Measurements from ENCODE around the gene SEC14L2.

DNA sequence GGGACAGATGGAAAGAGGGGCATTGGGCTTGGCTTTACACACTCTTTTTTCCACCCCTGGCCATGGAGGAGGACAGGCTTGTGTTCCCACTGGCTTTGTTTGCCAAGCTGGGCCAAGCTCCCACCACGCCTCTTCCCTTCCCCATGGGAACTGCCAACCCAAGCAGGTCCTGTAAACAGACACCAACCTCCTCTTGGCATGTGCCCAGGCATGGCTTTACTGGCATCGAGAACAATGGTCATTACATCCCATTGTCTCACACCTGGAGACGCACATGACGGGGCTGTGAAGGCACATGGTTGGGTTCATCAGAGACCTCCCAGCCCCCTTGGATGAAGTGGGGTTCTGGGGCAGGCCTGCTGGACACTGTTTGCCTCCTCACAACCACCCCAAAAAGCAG is 63.3 kb downstream of the SEC14L2 start:
- TF ChIP-seq, protein P1, sequence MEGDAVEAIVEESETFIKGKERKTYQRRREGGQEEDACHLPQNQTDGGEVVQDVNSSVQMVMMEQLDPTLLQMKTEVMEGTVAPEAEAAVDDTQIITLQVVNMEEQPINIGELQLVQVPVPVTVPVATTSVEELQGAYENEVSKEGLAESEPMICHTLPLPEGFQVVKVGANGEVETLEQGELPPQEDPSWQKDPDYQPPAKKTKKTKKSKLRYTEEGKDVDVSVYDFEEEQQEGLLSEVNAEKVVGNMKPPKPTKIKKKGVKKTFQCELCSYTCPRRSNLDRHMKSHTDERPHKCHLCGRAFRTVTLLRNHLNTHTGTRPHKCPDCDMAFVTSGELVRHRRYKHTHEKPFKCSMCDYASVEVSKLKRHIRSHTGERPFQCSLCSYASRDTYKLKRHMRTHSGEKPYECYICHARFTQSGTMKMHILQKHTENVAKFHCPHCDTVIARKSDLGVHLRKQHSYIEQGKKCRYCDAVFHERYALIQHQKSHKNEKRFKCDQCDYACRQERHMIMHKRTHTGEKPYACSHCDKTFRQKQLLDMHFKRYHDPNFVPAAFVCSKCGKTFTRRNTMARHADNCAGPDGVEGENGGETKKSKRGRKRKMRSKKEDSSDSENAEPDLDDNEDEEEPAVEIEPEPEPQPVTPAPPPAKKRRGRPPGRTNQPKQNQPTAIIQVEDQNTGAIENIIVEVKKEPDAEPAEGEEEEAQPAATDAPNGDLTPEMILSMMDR (IDR thresholded peaks at IDR 0.05; ENCODE audit: control extremely low read depth in 1 of 3, insufficient read depth in 1 of 3, low read depth in 1 of 3, low read length in 3 of 3), result no peak
- TF ChIP-seq POLR2AphosphoS5 (IDR thresholded peaks at IDR 0.05; ENCODE audit: low read depth, low read length), result no peak
- TF ChIP-seq SIRT6 (IDR thresholded peaks at IDR 0.05; ENCODE audit: low read length), result no peak
- TF ChIP-seq TEAD4 (IDR thresholded peaks at IDR 0.05; ENCODE audit: low read depth, low read length), result no peak
- TF ChIP-seq ASH2L (IDR thresholded peaks at IDR 0.05; ENCODE audit: low read length), result no peak
- TF ChIP-seq POLR2A (IDR thresholded peaks at IDR 0.05; ENCODE audit: control extremely low read depth in 1 of 2, low read depth in 2 of 2, low read length in 2 of 2), result no peak
